HCT116 (cell line): ENCODE measurements around the gene NFIA.

Experiments used
- EZH2phosphoT487 ChIP-seq: fragments of 200-600 bp; IDR thresholded peaks from 2 replicates; pipeline ENCODE4 v1.6.1; 2018; ENCODE audit warnings: antibody characterized with exemption, borderline replicate concordance
- POLR2AphosphoS5 ChIP-seq: IDR thresholded peaks from 2 replicates; pipeline ENCODE4 v1.6.1; 2011; ENCODE audit warnings: mild to moderate bottlenecking, low read depth, low read length, moderate library complexity
- RAD21 ChIP-seq: IDR thresholded peaks from 2 replicates; pipeline ENCODE4 v1.6.1; 2012; ENCODE audit warnings: low read depth, mild to moderate bottlenecking
- ZNF274 ChIP-seq: fragments of 200-500 bp; sonication (Bioruptor generic); IDR thresholded peaks from 2 replicates; pipeline ENCODE4 v1.6.1; 2014; ENCODE audit warnings: mild to moderate bottlenecking, low read depth, low read length, inconsistent platforms
- TF ChIP-seq, protein P1 (sequence below), 3 experiments: fragments of 200-600 bp in 1 of 3; sonication (generic) in 1 of 3; IDR thresholded peaks in 2 of 3; conservative IDR thresholded peaks in 1 of 3; 2 replicates each; pipeline ENCODE4 v1.5.1; 2012 to 2017; ENCODE audit warnings: low read depth in 2 of 3, low read length in 2 of 3, antibody characterized with exemption in 1 of 3, borderline replicate concordance in 1 of 3, control low read depth in 1 of 3, mild to moderate bottlenecking in 1 of 3, mixed read lengths in 1 of 3, mixed run types in 1 of 3, moderate library complexity in 1 of 3; ENCODE audit not compliant: insufficient read depth in 1 of 3

GRCh38 chr1:61352845-61353435, 270.6 kb downstream of the NFIA start:
- TF ChIP-seq, protein P1, sequence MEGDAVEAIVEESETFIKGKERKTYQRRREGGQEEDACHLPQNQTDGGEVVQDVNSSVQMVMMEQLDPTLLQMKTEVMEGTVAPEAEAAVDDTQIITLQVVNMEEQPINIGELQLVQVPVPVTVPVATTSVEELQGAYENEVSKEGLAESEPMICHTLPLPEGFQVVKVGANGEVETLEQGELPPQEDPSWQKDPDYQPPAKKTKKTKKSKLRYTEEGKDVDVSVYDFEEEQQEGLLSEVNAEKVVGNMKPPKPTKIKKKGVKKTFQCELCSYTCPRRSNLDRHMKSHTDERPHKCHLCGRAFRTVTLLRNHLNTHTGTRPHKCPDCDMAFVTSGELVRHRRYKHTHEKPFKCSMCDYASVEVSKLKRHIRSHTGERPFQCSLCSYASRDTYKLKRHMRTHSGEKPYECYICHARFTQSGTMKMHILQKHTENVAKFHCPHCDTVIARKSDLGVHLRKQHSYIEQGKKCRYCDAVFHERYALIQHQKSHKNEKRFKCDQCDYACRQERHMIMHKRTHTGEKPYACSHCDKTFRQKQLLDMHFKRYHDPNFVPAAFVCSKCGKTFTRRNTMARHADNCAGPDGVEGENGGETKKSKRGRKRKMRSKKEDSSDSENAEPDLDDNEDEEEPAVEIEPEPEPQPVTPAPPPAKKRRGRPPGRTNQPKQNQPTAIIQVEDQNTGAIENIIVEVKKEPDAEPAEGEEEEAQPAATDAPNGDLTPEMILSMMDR (IDR thresholded peaks at IDR 0.05 in 2 of 3, conservative IDR thresholded peaks at IDR 0.05 in 1 of 3; ENCODE audit: borderline replicate concordance in 1 of 3, insufficient read depth in 1 of 3, low read depth in 2 of 3, low read length in 2 of 3) = no peak
- TF ChIP-seq POLR2AphosphoS5 (no peak), ZNF274 (no peak), RAD21 (no peak), EZH2phosphoT487 (no peak)
